ENCODE data around the gene GMEB2.
"Not testable (repeated sequence)": the region's sequence is repeated elsewhere in the genome, so short reads cannot be mapped to it uniquely, and the experiment has no call there.

Gene GMEB2

GRCh38 chr20:63612276-63612931, 14.5 kb downstream of the GMEB2 start:
- DNase-seq (no peak), ATAC-seq (peak; percentile 23)

GRCh38 chr20:63611646-63612045, 15.3 kb downstream of the GMEB2 start:
- no peak for ATAC-seq
- DNase-seq, result no peak

DNA sequence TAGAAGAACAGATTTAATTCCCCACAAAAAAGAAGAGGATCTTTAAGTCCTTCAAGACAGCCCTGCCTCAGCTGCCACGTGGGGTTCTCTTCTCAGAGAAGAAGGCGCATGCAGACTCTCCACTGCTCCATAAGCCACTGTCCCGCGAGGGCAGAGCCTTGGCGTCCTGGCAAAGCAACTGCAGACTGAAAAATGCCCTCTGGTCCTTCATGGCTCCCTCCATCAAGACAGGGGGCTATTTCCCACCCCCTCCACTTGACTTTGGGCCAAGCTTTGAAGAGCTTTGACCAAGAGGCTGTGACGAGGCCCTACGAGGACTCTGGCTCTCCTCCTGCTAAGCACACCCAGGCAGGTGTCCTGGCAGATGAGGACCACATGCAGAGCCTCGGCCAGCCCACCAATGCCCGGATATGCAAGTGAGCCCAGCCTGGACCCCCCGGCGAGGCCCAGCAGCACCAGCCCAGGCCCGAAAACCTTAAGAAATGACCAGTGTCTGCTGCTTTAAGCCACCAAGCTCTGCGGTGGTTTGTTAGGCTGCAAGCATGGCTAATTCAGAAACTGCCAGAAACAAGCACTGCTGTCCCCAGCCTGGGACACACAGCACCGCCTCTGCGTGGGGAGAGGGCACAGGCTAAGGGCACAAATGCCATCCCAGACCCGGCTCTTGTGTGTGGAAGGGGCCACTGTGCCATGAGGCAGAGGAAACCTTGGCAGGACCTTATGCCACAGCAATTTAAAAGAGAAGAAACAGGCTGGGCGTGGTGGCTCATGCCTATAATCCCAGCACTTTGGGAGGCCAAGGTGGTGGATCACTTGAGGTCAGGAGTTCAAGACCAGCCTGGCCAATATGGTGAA, 16.1 kb downstream of the GMEB2 start:
- ATAC-seq, result no peak

GRCh38 chr20:63606686-63607085, 20.2 kb downstream of the GMEB2 start:
- no peak for ATAC-seq
- DNase-seq, result no peak

More for the DNA sequence above, 16.1 kb downstream of the GMEB2 start:
- DNase-seq, result no peak

GRCh38 chr20:63602321-63602720, 24.6 kb downstream of the GMEB2 start:
- DNase-seq, result no peak
- no peak for ATAC-seq

- not testable (repeated sequence) for DNase-seq, ATAC-seq
Measured at GRCh38 chr20:63601679-63602078, 25.2 kb downstream of the GMEB2 start.

DNA sequence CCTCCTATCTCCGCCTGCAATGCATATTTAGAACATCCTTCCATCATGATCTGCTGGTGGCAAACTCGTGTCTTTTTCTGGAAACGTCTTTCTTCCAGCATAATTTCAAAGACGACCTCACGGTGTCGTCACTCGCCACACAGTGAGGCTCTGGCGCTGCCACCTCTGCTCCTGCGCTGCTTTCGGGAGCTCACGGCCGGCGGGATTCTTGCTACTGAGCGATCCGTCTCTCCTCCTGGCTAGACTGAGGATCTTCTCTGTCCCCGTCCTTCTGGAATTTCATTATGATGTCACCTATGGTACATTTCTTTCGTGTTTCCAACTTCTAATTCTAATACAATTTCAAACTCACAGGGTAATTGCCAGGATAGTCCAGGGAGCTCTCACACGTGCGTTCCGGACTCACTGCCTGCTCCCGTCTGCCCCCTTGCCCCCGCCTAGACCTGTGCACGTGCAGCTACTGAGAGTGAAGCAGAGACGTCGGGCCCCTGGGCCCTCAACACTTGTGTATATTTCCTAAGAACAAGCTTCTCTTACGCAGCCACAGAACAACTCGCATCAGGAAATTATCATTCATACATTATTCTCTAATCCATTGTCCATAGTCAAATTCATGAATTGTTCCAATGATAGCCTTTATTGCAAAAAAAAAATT, 27.4 kb downstream of the GMEB2 start:
- DNase-seq (no peak), ATAC-seq (no peak)

DNA sequence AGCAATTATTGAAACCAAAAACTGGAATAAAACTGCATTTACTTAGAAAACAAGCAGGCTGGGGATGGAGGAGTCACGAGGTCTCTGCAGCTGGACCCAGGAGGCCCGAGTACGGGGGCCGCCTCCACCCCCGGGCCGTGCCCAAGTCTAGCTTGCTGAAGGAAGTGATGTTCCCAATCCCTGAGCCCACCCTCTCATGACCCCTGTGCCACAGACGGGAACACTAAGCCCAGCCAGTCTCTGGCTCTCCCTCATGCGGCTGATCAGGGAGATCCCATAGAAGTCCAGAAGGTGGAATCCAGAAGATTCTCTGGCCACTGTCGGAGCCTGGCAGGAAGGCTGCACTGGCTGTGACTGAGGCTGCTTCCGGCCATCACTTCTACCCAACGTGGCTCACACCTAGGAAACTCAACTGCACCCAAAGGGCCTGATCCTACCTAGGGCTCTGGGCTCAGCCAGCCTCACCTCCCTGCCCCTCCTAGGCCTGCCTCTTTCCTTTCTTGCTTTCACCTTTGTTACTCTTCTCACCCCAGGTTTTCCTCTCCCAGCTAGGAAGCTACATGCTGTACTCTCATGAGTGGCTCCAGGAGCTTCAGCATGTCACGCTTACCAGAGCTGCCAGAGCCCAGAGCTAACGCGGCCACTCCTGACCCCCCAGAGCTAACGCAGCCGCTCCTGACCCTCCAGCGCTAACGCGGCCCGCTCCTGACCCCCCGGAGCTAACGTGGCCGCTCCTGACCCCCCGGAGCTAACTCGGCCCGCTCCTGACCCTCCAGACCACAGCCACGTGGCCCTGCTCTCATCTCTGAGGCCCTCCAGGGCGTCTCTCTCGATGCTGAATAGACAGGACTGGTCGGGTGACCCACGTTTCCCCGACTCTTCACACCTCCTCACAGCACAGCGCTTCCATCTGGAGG, 28.2 kb downstream of the GMEB2 start:
- no peak for ATAC-seq
- DNase-seq, result no peak

- DNase-seq (no peak), ATAC-seq (no peak)
Measured at GRCh38 chr20:63597651-63598478, 29.0 kb downstream of the GMEB2 start.

- no peak for ATAC-seq
- no peak for DNase-seq
Measured at GRCh38 chr20:63596423-63596822, 30.5 kb downstream of the GMEB2 start.

DNA sequence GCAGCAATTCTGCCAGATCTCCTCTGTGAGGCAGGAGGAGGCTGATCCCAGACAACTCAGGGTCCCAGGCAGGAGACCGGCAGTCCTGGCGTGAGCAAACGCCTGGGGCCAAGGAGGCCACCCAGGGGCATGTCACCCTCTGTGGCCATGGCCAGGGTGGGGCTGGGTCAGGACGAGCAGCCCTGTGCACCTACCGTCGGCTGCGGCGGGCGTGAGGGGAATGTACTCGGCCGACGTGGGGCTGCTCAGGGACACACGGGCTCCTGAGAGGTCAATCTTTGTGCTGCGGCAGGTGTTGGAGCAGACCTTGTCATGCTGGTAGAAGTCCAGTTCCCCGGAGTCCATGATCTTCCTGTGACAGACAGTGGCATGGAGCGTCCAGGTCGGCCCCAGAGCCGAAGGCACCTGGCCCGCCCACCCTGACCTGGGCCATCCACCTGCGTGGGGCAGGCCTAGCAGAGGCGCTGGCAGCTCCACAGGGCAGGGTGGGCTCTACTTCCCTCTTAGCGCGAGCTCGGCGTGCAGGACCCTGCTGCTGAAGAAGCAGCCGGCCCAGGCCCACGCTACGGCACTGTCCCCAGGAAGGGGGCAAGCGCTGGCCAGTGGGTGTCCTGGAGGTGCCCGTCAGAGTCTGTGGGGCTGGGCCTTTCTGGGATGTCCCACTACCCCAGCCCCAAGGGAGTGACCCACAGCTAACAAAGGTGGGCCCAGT, 31.3 kb downstream of the GMEB2 start:
- ATAC-seq (no peak), DNase-seq (no peak)

- ATAC-seq (no peak), DNase-seq (no peak)
Measured at GRCh38 chr20:63594043-63594561, 32.8 kb downstream of the GMEB2 start.

GRCh38 chr20:63592661-63593060, 34.2 kb downstream of the GMEB2 start:
- ATAC-seq, result no peak
- no peak for DNase-seq

DNA sequence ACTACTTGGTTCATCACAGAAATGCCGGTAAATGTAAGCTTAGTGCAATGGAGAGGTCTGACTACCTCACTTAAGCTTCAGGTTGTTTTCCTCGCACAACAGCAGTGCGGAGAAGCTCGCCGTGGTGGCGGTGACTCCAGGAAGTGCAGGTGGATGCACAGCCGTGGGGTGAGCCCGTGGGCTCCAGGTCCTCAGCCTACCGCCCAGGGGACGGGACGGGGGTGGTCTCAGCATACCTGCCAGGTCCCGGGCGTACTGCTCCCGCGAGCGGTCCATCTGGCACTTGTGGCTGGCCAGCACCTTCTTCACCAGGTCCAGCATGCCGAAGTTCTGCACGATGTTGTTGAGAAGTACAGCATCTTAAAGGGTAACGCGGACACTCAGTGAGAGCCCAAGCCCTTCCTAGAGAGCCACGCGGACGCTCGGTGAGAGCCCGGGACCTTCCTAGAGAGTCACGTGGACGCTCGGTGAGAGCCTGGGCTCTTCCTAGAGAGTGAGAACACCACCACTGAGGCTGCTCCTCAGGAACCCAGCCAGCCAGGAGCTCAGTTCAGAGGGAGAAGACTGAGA, 35.0 kb downstream of the GMEB2 start:
- no peak for ATAC-seq
- DNase-seq, result no peak

DNA sequence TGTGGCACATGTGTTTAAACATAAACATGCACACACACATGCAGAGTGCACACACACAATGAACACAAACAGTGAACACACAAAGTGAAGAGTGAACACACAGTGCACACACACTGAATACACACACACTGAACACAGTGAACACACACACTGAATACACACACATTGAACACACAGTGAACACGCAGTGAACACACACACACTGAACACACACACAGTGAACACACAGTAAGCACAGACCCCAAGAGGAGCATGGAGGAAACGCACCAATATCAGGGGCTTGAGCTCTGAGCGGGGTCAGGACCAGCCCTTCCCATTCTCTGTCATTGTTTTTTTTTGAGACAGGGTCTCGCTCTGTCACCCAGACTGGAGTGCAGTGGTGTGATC, 35.8 kb downstream of the GMEB2 start:
- ATAC-seq (no peak), DNase-seq (no peak)

DNA sequence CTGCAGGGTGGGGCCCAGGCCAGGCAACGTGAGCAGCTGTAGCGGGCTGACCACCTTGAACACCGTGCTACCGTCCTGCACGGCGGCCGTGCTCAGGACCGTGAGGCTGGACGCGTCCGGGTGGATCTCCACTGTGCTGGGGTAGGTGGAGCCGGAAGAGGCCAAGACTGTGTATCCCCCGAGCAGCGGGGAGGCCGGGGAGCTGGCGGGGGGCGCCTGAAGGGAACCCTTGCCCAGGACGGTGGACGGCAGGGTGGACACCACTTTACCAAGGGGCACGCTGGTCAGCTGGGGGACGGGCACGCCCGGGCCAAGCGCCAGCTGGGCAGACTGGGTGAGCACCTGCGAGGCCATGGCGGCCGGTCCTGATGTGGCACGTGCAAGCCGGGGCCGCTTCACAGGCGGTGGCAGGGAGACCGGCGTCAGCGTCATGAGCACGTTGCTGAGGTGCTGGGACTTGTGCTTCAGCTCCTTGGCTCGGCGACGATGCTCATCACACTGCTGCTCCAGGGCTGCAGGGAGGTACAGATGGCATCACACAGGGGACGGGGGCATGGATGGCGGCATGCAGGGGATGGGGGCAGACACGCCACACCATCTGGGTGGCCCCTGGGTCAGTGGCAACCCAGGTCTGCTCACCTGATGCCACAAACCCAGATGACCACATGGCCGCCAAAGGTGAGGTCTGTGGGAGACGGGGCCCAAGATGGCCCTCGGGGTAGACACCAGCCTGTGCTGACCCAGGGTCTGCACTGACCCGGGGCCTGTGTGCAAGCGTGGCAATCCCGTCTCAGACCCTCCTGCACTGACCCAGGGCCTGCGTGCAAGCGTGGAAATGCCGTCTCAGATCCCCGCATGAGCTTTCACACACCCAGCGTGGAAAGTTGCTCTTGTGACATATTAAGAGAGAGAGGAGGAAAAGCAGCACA, 36.4 kb downstream of the GMEB2 start:
- ATAC-seq (no peak), DNase-seq (no peak)

DNA sequence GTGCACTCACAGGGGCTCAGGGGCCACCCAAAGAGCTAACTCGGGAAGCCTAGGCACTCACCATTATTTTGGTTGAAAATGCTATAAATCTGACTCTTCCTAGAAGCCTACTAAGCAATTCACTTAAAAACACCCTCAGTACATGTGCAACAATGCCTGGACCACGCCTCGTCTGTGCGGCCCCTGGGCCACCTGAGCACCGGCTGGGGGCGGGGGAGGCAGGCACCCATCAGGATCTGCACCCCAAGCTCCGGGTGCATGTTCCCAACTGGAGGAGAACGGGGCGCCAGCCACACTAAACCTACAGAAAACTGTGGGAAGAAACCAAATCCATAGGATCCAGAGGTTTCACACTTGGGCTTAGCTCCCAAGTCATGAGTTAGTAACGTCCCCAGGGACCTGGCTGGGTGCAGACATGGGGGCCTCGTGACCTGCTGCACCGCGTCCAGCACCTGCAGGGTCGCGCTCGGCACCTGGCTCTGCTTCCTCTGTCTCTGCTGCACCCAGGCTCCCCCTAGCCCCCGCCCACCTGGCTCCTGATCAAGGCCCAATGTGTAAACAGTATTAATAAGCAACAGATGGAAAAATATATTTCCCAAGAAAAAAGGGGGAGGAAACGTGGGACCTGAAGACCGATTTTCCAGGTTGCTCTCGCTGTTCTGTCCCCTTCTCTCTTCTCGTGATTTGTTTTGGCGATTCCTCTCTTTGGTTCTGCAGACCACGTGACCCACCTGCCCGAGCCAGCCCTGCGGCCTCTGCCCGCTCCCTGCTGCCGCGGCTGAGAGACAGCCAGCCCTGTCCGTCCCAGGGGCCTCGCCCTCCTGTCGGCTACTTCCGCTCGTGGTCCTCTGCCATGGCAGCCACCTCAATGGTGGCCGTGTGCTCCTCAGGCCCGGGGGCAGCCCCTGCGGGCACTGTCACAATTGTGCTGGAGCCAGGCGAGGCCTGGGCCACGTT, 37.4 kb downstream of the GMEB2 start:
- ATAC-seq (no peak), DNase-seq (no peak)

- ATAC-seq (no peak), DNase-seq (no peak)
Measured at GRCh38 chr20:63588641-63589041, 38.3 kb downstream of the GMEB2 start.
